ENCODE data around the gene OSBPL3. TPM values are rescaled to one million over a fixed set of nuclear protein-coding genes. Genes with fewer than 3 reads are reported as not detected.

The OSBPL3 gene
- polyA plus RNA-seq, 1 of the 3 experiments (the other 2 are of a cell fraction): 23.2 TPM

GRCh38 chr7:24871770-24872169 is 108.2 kb downstream of the OSBPL3 start:
- Histone ChIP-seq H3K9me3 (no peaks in the 10 kb centered on the region), H3K79me2 (ENCODE audit: insufficient read depth) (peaks cover 4% of the 10 kb centered on the region; the same call in 1 of the 2 replicates), H3K27me3 (ENCODE audit: insufficient read depth) (no peaks in the 10 kb centered on the region), H3K9me2 (no peaks in the 10 kb centered on the region), H3K36me3 (replicated peaks in 1 of 2; ENCODE audit: control insufficient read depth in 1 of 2, insufficient read depth in 2 of 2, low read length in 1 of 2) (peaks cover 18 to 35% of the 10 kb centered on the region in 2 experiments), H3K4me1 (ENCODE audit: control insufficient read depth in 1 of 2, insufficient read depth in 2 of 2, low read depth in 1 of 2, low read length in 1 of 2) (peaks cover 0 to 3% of the 10 kb centered on the region in 2 experiments; a peak in 2 of 4 replicates), H4K20me1 (ENCODE audit: insufficient read depth) (no peaks in the 10 kb centered on the region), H3K4me2 (no peak overlapping the region), H3K9ac (no peak overlapping the region), H3K4me3 (ENCODE audit: low read depth in 2 of 2, low read length in 1 of 2) (no peak overlapping the region), H3K27ac (ENCODE audit: low read depth in 2 of 2, low read length in 1 of 2) (no peak overlapping the region), H3F3A (replicated peaks; ENCODE audit: insufficient read depth) (peaks cover 7% of the 10 kb centered on the region), H2AFZ (ENCODE audit: low read depth) (no peak overlapping the region)
- no peak for DNase-seq
- TF ChIP-seq PBX3 (IDR thresholded peaks at IDR 0.05): no peak
- TF ChIP-seq GABPA (IDR thresholded peaks at IDR 0.05; ENCODE audit: low read depth): no peak
- ChIA-PET POLR2A (no interaction called here), CTCF (interaction anchor here (0.7 to 1.4 kb wide), 3 partner anchors 15 to 110 kb away, joined by 3 to 5 read pairs (median 3); no protein-coding TSS in a partner anchor)

- Histone ChIP-seq H4K20me1 (ENCODE audit: insufficient read depth) (no peaks in the 10 kb centered on the region), H3K9me3 (no peaks in the 10 kb centered on the region), H3K27me3 (ENCODE audit: insufficient read depth) (no peaks in the 10 kb centered on the region), H2AFZ (ENCODE audit: low read depth) (no peak overlapping the region), H3K9ac (no peak overlapping the region), H3K36me3 (replicated peaks in 1 of 2; ENCODE audit: control insufficient read depth in 1 of 2, insufficient read depth in 2 of 2, low read length in 1 of 2) (peaks cover 20 to 40% of the 10 kb centered on the region in 2 experiments), H3K4me2 (no peak overlapping the region), H3K27ac (ENCODE audit: low read depth in 2 of 2, low read length in 1 of 2) (no peak overlapping the region), H3K4me3 (ENCODE audit: low read depth in 2 of 2, low read length in 1 of 2) (no peak overlapping the region), H3K79me2 (ENCODE audit: insufficient read depth) (peaks cover 4% of the 10 kb centered on the region; the same call in 1 of the 2 replicates), H3F3A (replicated peaks; ENCODE audit: insufficient read depth) (peaks cover 7% of the 10 kb centered on the region), H3K4me1 (ENCODE audit: control insufficient read depth in 1 of 2, insufficient read depth in 2 of 2, low read depth in 1 of 2, low read length in 1 of 2) (peaks cover 0 to 3% of the 10 kb centered on the region in 2 experiments; a peak in 2 of 4 replicates), H3K9me2 (no peaks in the 10 kb centered on the region)
- no peak for DNase-seq
- 88% methylated on average over 6 of the region's 6 CpGs for WGBS (ENCODE audit: low lambda C conversion rate)
- TF ChIP-seq TEAD4 (IDR thresholded peaks at IDR 0.05; ENCODE audit: borderline replicate concordance, insufficient read depth) (no peak), SMC3 (IDR thresholded peaks at IDR 0.05; ENCODE audit: low read depth, low read length) (no peak), YY1 (IDR thresholded peaks at IDR 0.05; ENCODE audit: low read depth) (no peak), MXI1 (IDR thresholded peaks at IDR 0.05; ENCODE audit: low read depth, low read length) (no peak), RAD21 (IDR thresholded peaks at IDR 0.05; ENCODE audit: low read length) (no peak), MAX (IDR thresholded peaks at IDR 0.05; ENCODE audit: low read depth) (no peak), TAF1 (IDR thresholded peaks at IDR 0.05; ENCODE audit: borderline replicate concordance, low read depth, low read length) (no peak), FOXJ3 (CRISPR knock-in tag; IDR thresholded peaks at IDR 0.05) (no peak), EZH2phosphoT487 (IDR thresholded peaks at IDR 0.05; ENCODE audit: borderline replicate concordance, low read depth) (no peak), REST (IDR thresholded peaks at IDR 0.05; ENCODE audit: low read depth, low read length) (no peak)
- ChIA-PET CTCF (no interaction called here), POLR2A (no interaction called here)
These were observed 109.2 kb downstream of the OSBPL3 start for GRCh38 chr7:24870766-24871165.

Data from SK-N-SH (cell line).